ENCODE results near the gene INTS6L. TPM values are rescaled to one million over a fixed set of nuclear protein-coding genes. Genes with fewer than 3 reads are reported as not detected.
"Not testable (repeated sequence)": the region's sequence is repeated elsewhere in the genome, so short reads cannot be mapped to it uniquely, and the experiment has no call there.

The INTS6L gene
- total and polyA plus RNA-seq, 5 donors = 6.8 to 11.4 (median 9.9) TPM

- ATAC-seq; H3K27me3 ChIP-seq (ENCODE audit: control insufficient read depth, insufficient read depth); H3K4me1 ChIP-seq (ENCODE audit: control insufficient read depth, insufficient read depth, low read length); H3K4me3 ChIP-seq (ENCODE audit: low read length); intact Hi-C loops (cut with DNase I); DNase-seq; H3K27ac ChIP-seq (ENCODE audit: low read length); H3K9me3 ChIP-seq (ENCODE audit: control insufficient read depth, low read length): not testable (repeated sequence)
- 74% methylated on average over 3 of the region's 7 CpGs for WGBS
Measured at GRCh38 chrX:135624408-135625204, 104.1 kb downstream of the INTS6L start.

- WGBS = 93% methylated on average over 6 of the region's 6 CpGs
- no peak for ATAC-seq
Measured at GRCh38 chrX:135625995-135626394, 105.5 kb downstream of the INTS6L start.

GRCh38 chrX:135629342-135629741 lies 108.9 kb downstream of the INTS6L start:
- WGBS = 79% methylated on average over 3 of the region's 3 CpGs
- ATAC-seq = no peak
- no peaks in the 10 kb centered on the region for H3K27me3 ChIP-seq (ENCODE audit: control insufficient read depth, insufficient read depth)
- no peak for DNase-seq
- no peak overlapping the region for H3K4me3 ChIP-seq (ENCODE audit: low read length)
- no peaks in the 10 kb centered on the region for H3K4me1 ChIP-seq (ENCODE audit: control insufficient read depth, insufficient read depth, low read length)
- no peaks in the 10 kb centered on the region for H3K9me3 ChIP-seq (ENCODE audit: control insufficient read depth, low read length)
- intact Hi-C loops (cut with DNase I) = no loop called here
- H3K27ac ChIP-seq (ENCODE audit: low read length) = no peak overlapping the region

More at GRCh38 chrX:135625995-135626394, 105.5 kb downstream of the INTS6L start:
- DNase-seq = no peak
- Histone ChIP-seq H3K4me3 (ENCODE audit: low read length) (no peak overlapping the region), H3K27me3 (ENCODE audit: control insufficient read depth, insufficient read depth) (no peaks in the 10 kb centered on the region), H3K9me3 (ENCODE audit: control insufficient read depth, low read length) (no peaks in the 10 kb centered on the region), H3K27ac (ENCODE audit: low read length) (no peak overlapping the region), H3K4me1 (ENCODE audit: control insufficient read depth, insufficient read depth, low read length) (no peaks in the 10 kb centered on the region)
- intact Hi-C loops (cut with DNase I) = no loop called here

Other genes starting within 250 kb of the INTS6L start
- gene ETDC, start 211.2 kb upstream of the INTS6L start, total RNA-seq = not detected
- gene ETDC, start 211.2 kb upstream of the INTS6L start, polyA plus RNA-seq = not detected
- gene ZNF75D, start 176.6 kb upstream of the INTS6L start, total RNA-seq = 1 to 10 TPM; 5.5 to 7.3 (median 6.4) TPM
- 4.6 TPM for gene ZNF75D, start 176.6 kb upstream of the INTS6L start, polyA plus RNA-seq
- 1 to 10 TPM; 5.2 to 7.0 (median 6.1) TPM for gene ZNF449, start 175.9 kb upstream of the INTS6L start, total RNA-seq
- 3.0 TPM for gene ZNF449, start 175.9 kb upstream of the INTS6L start, polyA plus RNA-seq
- 1 to 10 TPM; 3.8 to 6.3 (median 5.3) TPM for gene SMIM10L2A, start 98.7 kb upstream of the INTS6L start, total RNA-seq
- 5.1 TPM for gene SMIM10L2A, start 98.7 kb upstream of the INTS6L start, polyA plus RNA-seq
- not detected for gene CT45A1, start 193.0 kb downstream of the INTS6L start, total RNA-seq
- not detected for gene CT45A1, start 193.0 kb downstream of the INTS6L start, polyA plus RNA-seq
- gene CT45A3, start 247.5 kb downstream of the INTS6L start, total RNA-seq = not detected
- gene CT45A3, start 247.5 kb downstream of the INTS6L start, polyA plus RNA-seq = not detected